Stomach smooth muscle (tissue), 2 donors: ENCODE measurements around the gene ARHGAP22.

Experiments
- H3K27ac ChIP-seq: one replicate; pipeline ENCODE4 v1.7.0; 2013; ENCODE audit warnings: mild to moderate bottlenecking, low read length, inconsistent platforms
- H3K27me3 ChIP-seq, 2 donors: one replicate each; pipeline ENCODE4 v1.7.0; 2013; ENCODE audit warnings: low read length in 2 of 2; ENCODE audit not compliant: insufficient read depth in 2 of 2, control insufficient read depth in 1 of 2
- H3K36me3 ChIP-seq, 2 donors: one replicate each; pipeline ENCODE4 v1.7.0; 2013; ENCODE audit warnings: low read length in 2 of 2; ENCODE audit not compliant: control insufficient read depth in 2 of 2, insufficient read depth in 2 of 2
- H3K4me1 ChIP-seq: one replicate; pipeline ENCODE4 v1.7.0; 2013; ENCODE audit warnings: low read length; ENCODE audit not compliant: control insufficient read depth, insufficient read depth
- H3K4me3 ChIP-seq, 2 donors: one replicate each; pipeline ENCODE4 v1.7.0; 2013; ENCODE audit warnings: low read length in 2 of 2
- H3K9ac ChIP-seq, 2 donors: one replicate each; pipeline ENCODE4 v1.7.0; 2013; ENCODE audit warnings: low read length in 2 of 2, mild to moderate bottlenecking in 1 of 2
- H3K9me3 ChIP-seq, 2 donors: one replicate each; pipeline ENCODE4 v1.7.0; 2013; ENCODE audit warnings: low read length in 2 of 2; ENCODE audit not compliant: control insufficient read depth in 2 of 2
- donor health status: healthy.
- donor health status: Pancreatic carcinoma.

Gene ARHGAP22

GRCh38 chr10:48564466-48565160, 40.3 kb downstream of the ARHGAP22 start:
- no peaks in the 10 kb centered on the region for H3K27me3 ChIP-seq
- no peaks in the 10 kb centered on the region for H3K9me3 ChIP-seq
- no peaks in the 10 kb centered on the region for H3K4me1 ChIP-seq
- H3K4me3 ChIP-seq, result no peak overlapping the region
- no peak overlapping the region for H3K27ac ChIP-seq
- no peaks in the 10 kb centered on the region for H3K36me3 ChIP-seq
- H3K9ac ChIP-seq, result no peak overlapping the region

GRCh38 chr10:48557511-48558123, 47.3 kb downstream of the ARHGAP22 start:
- Histone ChIP-seq H3K36me3 (no peaks in the 10 kb centered on the region), H3K9ac (no peak overlapping the region), H3K9me3 (peaks cover 0 to 5% of the 10 kb centered on the region in 2 donors), H3K27ac (no peak overlapping the region), H3K4me1 (peaks cover 9% of the 10 kb centered on the region), H3K4me3 (no peak overlapping the region), H3K27me3 (no peaks in the 10 kb centered on the region)

GRCh38 chr10:48556713-48557112, 48.2 kb downstream of the ARHGAP22 start:
- Histone ChIP-seq H3K9ac (no peak overlapping the region), H3K36me3 (no peaks in the 10 kb centered on the region), H3K4me1 (peaks cover 9% of the 10 kb centered on the region), H3K9me3 (peaks cover 0 to 5% of the 10 kb centered on the region in 2 donors), H3K27me3 (no peaks in the 10 kb centered on the region), H3K4me3 (no peak overlapping the region), H3K27ac (no peak overlapping the region)

- Histone ChIP-seq H3K27me3 (no peaks in the 10 kb centered on the region), H3K4me3 (no peak overlapping the region), H3K9ac (no peak overlapping the region), H3K9me3 (peaks cover 0 to 5% of the 10 kb centered on the region in 2 donors), H3K27ac (no peak overlapping the region), H3K36me3 (no peaks in the 10 kb centered on the region), H3K4me1 (peaks cover 9% of the 10 kb centered on the region)
These were observed 48.8 kb downstream of the ARHGAP22 start for GRCh38 chr10:48556065-48556464.

GRCh38 chr10:48555310-48556042, 49.4 kb downstream of the ARHGAP22 start:
- no peaks in the 10 kb centered on the region for H3K36me3 ChIP-seq
- no peaks in the 10 kb centered on the region for H3K27me3 ChIP-seq
- peaks cover 9% of the 10 kb centered on the region for H3K4me1 ChIP-seq
- H3K4me3 ChIP-seq, result no peak overlapping the region
- peaks cover 0 to 5% of the 10 kb centered on the region in 2 donors for H3K9me3 ChIP-seq
- H3K27ac ChIP-seq, result no peak overlapping the region
- H3K9ac ChIP-seq, result no peak overlapping the region

- H3K9me3 ChIP-seq, result peaks cover 0 to 5% of the 10 kb centered on the region in 2 donors
These were observed 50.2 kb downstream of the ARHGAP22 start for GRCh38 chr10:48554656-48555055.

GRCh38 chr10:48554246-48554645, 50.6 kb downstream of the ARHGAP22 start:
- H3K27ac ChIP-seq, result no peak overlapping the region
- H3K9me3 ChIP-seq, result peaks cover 0 to 5% of the 10 kb centered on the region in 2 donors
- H3K36me3 ChIP-seq, result no peaks in the 10 kb centered on the region
- H3K27me3 ChIP-seq, result no peaks in the 10 kb centered on the region
- no peak overlapping the region for H3K4me3 ChIP-seq
- H3K4me1 ChIP-seq, result peaks cover 9% of the 10 kb centered on the region
- H3K9ac ChIP-seq, result no peak overlapping the region

More at GRCh38 chr10:48554656-48555055, 50.2 kb downstream of the ARHGAP22 start:
- Histone ChIP-seq H3K4me3 (no peak overlapping the region), H3K27me3 (no peaks in the 10 kb centered on the region), H3K9ac (no peak overlapping the region), H3K27ac (no peak overlapping the region), H3K36me3 (no peaks in the 10 kb centered on the region), H3K4me1 (peaks cover 9% of the 10 kb centered on the region)

GRCh38 chr10:48552946-48553564, 51.8 kb downstream of the ARHGAP22 start:
- Histone ChIP-seq H3K36me3 (no peaks in the 10 kb centered on the region), H3K4me1 (peaks cover 9% of the 10 kb centered on the region), H3K27ac (no peak overlapping the region), H3K4me3 (no peak overlapping the region), H3K9me3 (no peaks in the 10 kb centered on the region), H3K27me3 (no peaks in the 10 kb centered on the region), H3K9ac (no peak overlapping the region)

- Histone ChIP-seq H3K27me3 (no peaks in the 10 kb centered on the region), H3K4me3 (no peak overlapping the region), H3K4me1 (peaks cover 9% of the 10 kb centered on the region), H3K36me3 (no peaks in the 10 kb centered on the region), H3K9me3 (no peaks in the 10 kb centered on the region), H3K9ac (no peak overlapping the region), H3K27ac (no peak overlapping the region)
These were observed 52.8 kb downstream of the ARHGAP22 start for GRCh38 chr10:48551861-48552591.

GRCh38 chr10:48550977-48551376, 53.9 kb downstream of the ARHGAP22 start:
- Histone ChIP-seq H3K9ac (no peak overlapping the region), H3K4me1 (peaks cover 9% of the 10 kb centered on the region), H3K36me3 (no peaks in the 10 kb centered on the region), H3K9me3 (no peaks in the 10 kb centered on the region), H3K27ac (no peak overlapping the region), H3K4me3 (no peak overlapping the region), H3K27me3 (no peaks in the 10 kb centered on the region)
